Measurements from ENCODE around the gene MYO15A.

DNA sequence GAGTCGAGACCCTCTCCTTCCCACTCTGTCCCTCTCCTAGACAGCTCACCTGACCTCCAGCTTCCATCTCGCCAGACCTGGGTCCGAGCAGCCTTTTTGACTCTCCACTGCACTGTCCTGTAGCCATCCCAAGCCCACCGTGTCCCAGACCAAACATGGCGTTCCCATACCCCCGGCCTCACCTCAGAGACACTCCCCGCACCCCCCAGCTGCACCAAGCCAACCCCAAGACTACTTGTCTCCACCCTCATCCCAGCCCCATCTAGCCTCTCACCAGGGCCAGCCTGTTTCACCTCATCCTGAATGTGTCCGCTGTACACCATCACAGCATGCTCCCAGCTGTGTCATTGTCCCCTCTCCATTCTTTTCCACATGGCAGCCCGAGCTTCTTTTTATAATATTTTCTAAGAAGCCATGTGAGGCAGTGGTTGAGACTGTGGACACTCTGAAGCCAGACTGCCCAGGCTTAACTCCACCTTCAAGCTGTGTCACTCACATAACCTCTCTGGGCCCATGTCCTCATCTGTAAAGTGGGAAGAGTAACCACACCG, 1.5 kb downstream of the MYO15A start:
- TF ChIP-seq CTCF (optimal IDR thresholded peaks at IDR 0.05 in 1 of 3, IDR thresholded peaks at IDR 0.05 in 1 of 3, conservative IDR thresholded peaks at IDR 0.05 in 1 of 3; ENCODE audit: extremely low read depth in 1 of 3, insufficient read depth in 2 of 3, low read length in 3 of 3) (no peak), EZH2 (IDR thresholded peaks at IDR 0.05; ENCODE audit: low read length) (no peak)

All from keratinocyte (primary cell).